GM12878 (cell line): Measurements from ENCODE around the gene SRP14. TPM values are rescaled to one million over a fixed set of nuclear protein-coding genes. Genes with fewer than 3 reads are reported as not detected.

Experiments used
- ATAC-seq: fragments of 200-7000 bp; cut with Tn5 transposase; 3 replicates; pipeline ENCODE4 v1.9.1; 2020; ENCODE audit warnings: mild to moderate bottlenecking, moderate library complexity
- BruUV-seq: library from RNA; stranded (reverse); fragments of 400-500 nt; replicated peaks from 2 replicates; lab custom pipeline; 2021; lab: Mats Ljungman, UMichigan
- CTCF ChIA-PET: fragments of 300-600 bp; sonication (Branson Sonifier 250); formaldehyde crosslinking; extraction: SDS; loops from one replicate; lab custom pipeline; 2021; ENCODE audit warnings: inconsistent platforms; lab: Yijun Ruan, JAX
- POLR2A ChIA-PET: fragments of 350-600 bp; formaldehyde crosslinking; extraction: SDS; loops from one replicate; lab custom pipeline; 2021; ENCODE audit warnings: inconsistent platforms; lab: Charles Lee
- RAD21 ChIA-PET: fragments of 300-600 bp; sonication (Branson Sonifier 250); formaldehyde crosslinking; loops from one replicate; lab custom pipeline; 2023; ENCODE audit warnings: antibody characterized with exemption; ENCODE audit not compliant: unreplicated experiment; lab: Charles Lee
- SMC1A ChIA-PET: fragments of 300-600 bp; sonication (Branson Sonifier 250); formaldehyde crosslinking; loops from one replicate; lab custom pipeline; 2023; ENCODE audit not compliant: unreplicated experiment, uncharacterized antibody; lab: Charles Lee
- DNase-seq: peaks from one replicate; pipeline ENCODE4 v3.0.0-alpha.2; 2011; ENCODE audit warnings: low read depth, low spot score
- FAIRE-seq: peaks from 3 replicates; lab custom pipeline; 2011; peaks lifted over from hg19 to GRCh38; lab: Jason Lieb, UNC
- H2AFZ ChIP-seq: 2 replicates; pipeline ENCODE4 v1.6.0; 2011; ENCODE audit warnings: low read depth, low read length, control low read depth; ENCODE audit not compliant: control insufficient read depth
- H3K27ac ChIP-seq: 2 replicates; pipeline ENCODE4 v1.5.1; 2011; ENCODE audit warnings: control low read depth; ENCODE audit not compliant: control insufficient read depth, insufficient read depth
- H3K27me3 ChIP-seq, 2 experiments: replicated peaks in 1 of 2; 2 replicates each; pipeline versions ENCODE4 v1.6.0 to v1.6.1; 2011; ENCODE audit warnings: low read length in 1 of 2; ENCODE audit not compliant: control insufficient read depth in 2 of 2, insufficient read depth in 2 of 2
- H3K36me3 ChIP-seq, 2 experiments: 2 replicates each; pipeline ENCODE4 v1.5.1; 2011; ENCODE audit warnings: low read length in 1 of 2; ENCODE audit not compliant: control insufficient read depth in 2 of 2, insufficient read depth in 2 of 2
- H3K4me1 ChIP-seq: 2 replicates; pipeline ENCODE4 v1.6.1; 2011; ENCODE audit warnings: mild to moderate bottlenecking, low read length, moderate library complexity, mixed read lengths; ENCODE audit not compliant: control insufficient read depth, insufficient read depth
- H3K4me2 ChIP-seq: 2 replicates; pipeline ENCODE4 v1.6.0; 2011; ENCODE audit warnings: control low read depth; ENCODE audit not compliant: control insufficient read depth, insufficient read depth
- H3K4me3 ChIP-seq: fragments of 200-600 bp; sonication (generic); 2 replicates; pipeline ENCODE4 v1.5.1; 2016
- H3K79me2 ChIP-seq: 2 replicates; pipeline ENCODE4 v1.6.0; 2011; ENCODE audit warnings: low read length; ENCODE audit not compliant: control insufficient read depth, insufficient read depth
- H3K9ac ChIP-seq: 2 replicates; pipeline ENCODE4 v1.8.0; 2011; ENCODE audit warnings: low read length, control low read depth, mixed read lengths; ENCODE audit not compliant: control insufficient read depth, insufficient read depth
- H3K9me3 ChIP-seq: replicated peaks from 3 replicates; pipeline ENCODE4 v1.5.1; 2011; ENCODE audit warnings: mild to moderate bottlenecking, low read length; ENCODE audit not compliant: control insufficient read depth, insufficient read depth
- H4K20me1 ChIP-seq: 2 replicates; pipeline ENCODE4 v1.6.0; 2011; ENCODE audit not compliant: control insufficient read depth, insufficient read depth
- BCL11A ChIP-seq: IDR thresholded peaks from 2 replicates; pipeline ENCODE4 v1.6.1; 2011; ENCODE audit warnings: low read depth, low read length
- DPF2 ChIP-seq: fragments of 450-650 bp; IDR thresholded peaks from 2 replicates; pipeline ENCODE4 v1.6.1; 2017; ENCODE audit warnings: mild to moderate bottlenecking
- E2F4 ChIP-seq: IDR thresholded peaks from 2 replicates; pipeline ENCODE4 v1.6.1; 2012; ENCODE audit warnings: low read depth, low read length, improper control_type of control experiment
- FOXM1 ChIP-seq: IDR thresholded peaks from 2 replicates; pipeline ENCODE4 v1.6.1; 2012; ENCODE audit warnings: low read depth, mild to moderate bottlenecking, inconsistent platforms, low read length, moderate library complexity
- IKZF1 ChIP-seq: fragments of 450-650 bp; conservative IDR thresholded peaks from 2 replicates; pipeline ENCODE4 v1.6.1; 2017; ENCODE audit warnings: antibody characterized with exemption, mild to moderate bottlenecking
- IKZF2 ChIP-seq, 2 experiments: fragments of 450-650 bp; IDR thresholded peaks; 2 replicates each; pipeline ENCODE4 v1.6.1; 2017; ENCODE audit warnings: mild to moderate bottlenecking in 2 of 2, moderate library complexity in 2 of 2
- KLF5 ChIP-seq: fragments of 450-650 bp; IDR thresholded peaks from 2 replicates; pipeline ENCODE4 v1.6.1; 2014; ENCODE audit warnings: mild to moderate bottlenecking; ENCODE audit not compliant: partially characterized antibody
- NBN ChIP-seq: fragments of 450-650 bp; IDR thresholded peaks from 2 replicates; pipeline ENCODE4 v1.6.1; 2016
- NKRF ChIP-seq: fragments of 450-650 bp; conservative IDR thresholded peaks from 2 replicates; pipeline ENCODE4 v1.6.1; 2017; ENCODE audit warnings: mild to moderate bottlenecking, moderate library complexity
- PAX5 ChIP-seq: IDR thresholded peaks from 2 replicates; pipeline ENCODE4 v1.6.1; 2011; ENCODE audit warnings: low read depth, low read length, borderline replicate concordance
- RUNX3 ChIP-seq: IDR thresholded peaks from 2 replicates; pipeline ENCODE4 v1.6.1; 2012; ENCODE audit warnings: low read length, inconsistent platforms
- SP1 ChIP-seq: IDR thresholded peaks from one replicate; pipeline ENCODE4 v1.6.1; 2011; ENCODE audit warnings: low read depth, low read length
- TBL1XR1 ChIP-seq: IDR thresholded peaks from 2 replicates; pipeline ENCODE4 v1.6.1; 2012; ENCODE audit warnings: low read depth, low read length, improper control_type of control experiment
- TCF12 ChIP-seq: IDR thresholded peaks from 2 replicates; pipeline ENCODE4 v1.6.1; 2011; ENCODE audit warnings: low read depth, mild to moderate bottlenecking, low read length
- TCF3 ChIP-seq: IDR thresholded peaks from 2 replicates; pipeline ENCODE4 v1.6.1; 2012; ENCODE audit warnings: low read depth, mild to moderate bottlenecking, low read length, borderline replicate concordance; ENCODE audit not compliant: insufficient read depth
- TCF7 ChIP-seq: IDR thresholded peaks from 2 replicates; pipeline ENCODE4 v1.6.1; 2014; ENCODE audit warnings: antibody characterized with exemption, borderline replicate concordance
- ZNF687 ChIP-seq: fragments of 450-650 bp; IDR thresholded peaks from 2 replicates; pipeline ENCODE4 v1.6.1; 2017; ENCODE audit warnings: mild to moderate bottlenecking, moderate library complexity
- WGBS: methylation state at CpG from one replicate; pipeline ENCODE4 v1.1.6; 2016; ENCODE audit warnings: low lambda C conversion rate; ENCODE audit not compliant: insufficient replicate concordance, insufficient coverage; ENCODE audit errors: missing lambda C conversion rate; 5-methylcytosine and 5-hydroxymethylcytosine counted together
- in situ Hi-C: fragments of 300-500 bp; cut with MboI; formaldehyde crosslinking; loops from 9 replicates; pipeline ENCODE4 v1.14.3; 2018; ENCODE audit warnings: mixed read lengths
- intact Hi-C: fragments of 100-400 bp; cut with micrococcal nuclease; formaldehyde crosslinking; loops from one replicate; pipeline ENCODE4 v1.14.2; 2022; ENCODE audit not compliant: unreplicated experiment
- polyA plus RNA-seq, 11 experiments: library from polyadenylated mRNA; depleted of rRNA in 4 of 11; unstranded in 6 of 11; stranded (reverse) in 5 of 11; fragments of >200 nt; fragmentation: Nextera tagmentation in 4 of 11; fragmentation: Illumina TruSeq in 1 of 11; extraction: Ambion mirVana in 4 of 11; extraction: Trizol in 1 of 11; gene quantifications; 1 replicate in 1 of 11; 2 replicates in 10 of 11; pipeline versions ENCODE4 v1.2.1 to v1.2.3, GENCODE V29; 2011 to 2016; ENCODE audit warnings: inconsistent platforms in 2 of 11, missing spikeins in 2 of 11, low read depth in 1 of 11
- total RNA-seq, 4 experiments: library from RNA; depleted of rRNA in 3 of 4; stranded (reverse); fragments of >200 nt in 3 of 4; fragmentation: Illumina TruSeq in 1 of 4; extraction: Trizol in 1 of 4; gene quantifications; 2 replicates each; pipeline versions ENCODE4 v1.2.1 to v1.2.3, GENCODE V29; 2013 to 2021

The SRP14 gene
- total and polyA plus RNA-seq, 10 of the 15 experiments (the other 5 are each of a cell fraction or from before 2014, with no cell fraction given): 141 to 1,182 (median 493) TPM

- intact Hi-C loops: loop anchor here (2.0 kb wide), 2 partner anchors 18 to 40 kb away; no protein-coding TSS in a partner anchor
- DNase-seq (no peak), FAIRE-seq (peak; percentile 89), ATAC-seq (peak; percentile 59)
- Histone ChIP-seq H3K4me3 (peak overlapping the region; percentile 31; the same call in 1 of the 2 replicates), H3K4me1 (peaks cover 75% of the 10 kb centered on the region), H4K20me1 (no peaks in the 10 kb centered on the region), H3K27me3 (no peaks in the 10 kb centered on the region), H3K27ac (peak overlapping the region; percentile 96), H3K9ac (peak overlapping the region; percentile 56), H2AFZ (peak overlapping the region; percentile 55), H3K9me3 (no peaks in the 10 kb centered on the region), H3K36me3 (no peaks in the 10 kb centered on the region), H3K79me2 (no peaks in the 10 kb centered on the region), H3K4me2 (peak overlapping the region; percentile 75)
- in situ Hi-C loops: no loop called here
- TSS peak; percentile 90 for BruUV-seq
- ChIA-PET CTCF (interaction anchor here (0.7 to 23.9 kb wide), 6 partner anchors 11 to 92 kb away, joined by 3 to 578 read pairs (median 6); partner anchors contain the start of gene BMF), POLR2A (interaction anchor here (0.9 to 12.9 kb wide), 6 partner anchors 10 to 342 kb away, joined by 3 to 208 read pairs (median 6); no protein-coding TSS in a partner anchor), SMC1A (interaction anchor here (0.9 to 43.9 kb wide), 4 partner anchors 11 to 40 kb away, joined by 3 to 981 read pairs (median 49); partner anchors contain the start of gene BMF), RAD21 (interaction anchor here (1.6 to 21.0 kb wide), 3 partner anchors 18 to 38 kb away, joined by 5 to 509 read pairs (median 151); partner anchors contain the start of gene BMF)
- WGBS: 0% methylated on average over 8 of the region's 8 CpGs
- TF ChIP-seq RUNX3 (peak; percentile 83), DPF2 (peak; percentile 73; the same call in 1 of the 2 replicates), TCF7 (peak; percentile 66; the same call in 1 of the 2 replicates), TCF3 (peak; percentile 49; the same call in 1 of the 2 replicates), BCL11A (peak; percentile 7; the same call in 1 of the 2 replicates), IKZF2 (IDR thresholded peaks at IDR 0.05) (peak; percentile 88 to 89), NBN (0 out of 2 replicates have a peak, but pooled peaks have one; percentile 54), NKRF (no peak), TBL1XR1 (peak; percentile 54; the same call in 1 of the 2 replicates), PAX5 (peak; percentile 5; the same call in 1 of the 2 replicates), FOXM1 (peak; percentile 79), E2F4 (no peak), TCF12 (0 out of 2 replicates have a peak, but pooled peaks have one; percentile 5), IKZF1 (peak; percentile 80), SP1 (peak; percentile 54), KLF5 (peak; percentile 41), ZNF687 (peak; percentile 89; the same call in 1 of the 2 replicates)
These were observed 25.4 kb upstream of the SRP14 start for GRCh38 chr15:40064231-40064894.
